ENCODE measurements around the gene SPRYD3.

The SPRYD3 gene

GRCh38 chr12:53062011-53062961 lies 16.9 kb downstream of the SPRYD3 start:
- no peak for DNase-seq

- no peak for DNase-seq
Measured at GRCh38 chr12:53061404-53062010, 17.7 kb downstream of the SPRYD3 start.

- no peak for DNase-seq
Measured at GRCh38 chr12:53060721-53061276, 18.4 kb downstream of the SPRYD3 start.

- DNase-seq: no peak
Measured at GRCh38 chr12:53060064-53060720, 19.0 kb downstream of the SPRYD3 start.

- no peak for DNase-seq
Measured at GRCh38 chr12:53059434-53060063, 19.6 kb downstream of the SPRYD3 start.

- no peak for DNase-seq
Measured at GRCh38 chr12:53058674-53059433, 20.3 kb downstream of the SPRYD3 start.

- no peak for DNase-seq
Measured at GRCh38 chr12:53057816-53058500, 21.2 kb downstream of the SPRYD3 start.

GRCh38 chr12:53056901-53057300 lies 22.3 kb downstream of the SPRYD3 start:
- no peak for DNase-seq

GRCh38 chr12:53056296-53056695 lies 22.9 kb downstream of the SPRYD3 start:
- DNase-seq: no peak

GRCh38 chr12:53055471-53056266 lies 23.5 kb downstream of the SPRYD3 start:
- DNase-seq: no peak

GRCh38 chr12:53054112-53054878 lies 24.9 kb downstream of the SPRYD3 start:
- DNase-seq: peak; percentile 90

GRCh38 chr12:53053218-53054111 lies 25.7 kb downstream of the SPRYD3 start:
- peak; percentile 52 for DNase-seq

- no peak for DNase-seq
Measured at GRCh38 chr12:53052419-53053217, 26.6 kb downstream of the SPRYD3 start.

GRCh38 chr12:53051881-53052412 lies 27.2 kb downstream of the SPRYD3 start:
- DNase-seq: no peak

GRCh38 chr12:53051058-53051880 lies 27.9 kb downstream of the SPRYD3 start:
- no peak for DNase-seq

GRCh38 chr12:53050426-53051057 lies 28.6 kb downstream of the SPRYD3 start:
- DNase-seq: no peak

Data from CD4-positive, alpha-beta T cell treated with Interleukin-4 for 4 hours (primary cell).